Fibroblast of lung (primary cell): ENCODE results near the gene SEPTIN2. TPM values are rescaled to one million over a fixed set of nuclear protein-coding genes. Genes with fewer than 3 reads are reported as not detected.

Experiments
- DNase-seq, 2 donors: peaks; one replicate each; pipeline versions ENCODE4 v3.0.0 to v3.0.0-alpha.2; 2010; ENCODE audit warnings: low read depth in 2 of 2
- H2AFZ ChIP-seq: 2 replicates; pipeline ENCODE4 v1.5.1; 2012; ENCODE audit warnings: low read length, control low read depth, inconsistent platforms
- H3K27ac ChIP-seq: 2 replicates; pipeline ENCODE4 v1.5.1; 2011; ENCODE audit warnings: low read length, control low read depth; ENCODE audit not compliant: insufficient read depth
- H3K27me3 ChIP-seq: 2 replicates; pipeline ENCODE4 v1.5.1; 2011; ENCODE audit warnings: mild to moderate bottlenecking, low read length; ENCODE audit not compliant: control insufficient read depth, insufficient read depth
- H3K36me3 ChIP-seq: 2 replicates; pipeline ENCODE4 v1.5.1; 2011; ENCODE audit warnings: low read length; ENCODE audit not compliant: control insufficient read depth, insufficient read depth
- H3K4me1 ChIP-seq: 2 replicates; pipeline ENCODE4 v1.5.1; 2011; ENCODE audit warnings: low read length; ENCODE audit not compliant: control insufficient read depth, insufficient read depth; ENCODE audit errors: extremely low read depth
- H3K4me2 ChIP-seq: 2 replicates; pipeline ENCODE4 v1.5.1; 2011; ENCODE audit warnings: low read length, control low read depth; ENCODE audit not compliant: insufficient read depth; ENCODE audit errors: extremely low read depth
- H3K4me3 ChIP-seq, 4 experiments: fragments of 200-600 bp in 1 of 4; sonication (generic) in 1 of 4; replicated peaks in 1 of 4; 2 replicates each; pipeline ENCODE4 v1.5.1; 2011 to 2016; ENCODE audit warnings: low read length in 4 of 4, low read depth in 3 of 4, mild to moderate bottlenecking in 3 of 4, control low read depth in 2 of 4, inconsistent platforms in 1 of 4, mixed read lengths in 1 of 4; ENCODE audit not compliant: insufficient read depth in 1 of 4; ENCODE audit errors: control extremely low read depth in 1 of 4
- H3K79me2 ChIP-seq: 2 replicates; pipeline ENCODE4 v1.5.1; 2012; ENCODE audit warnings: mild to moderate bottlenecking, low read length, inconsistent platforms; ENCODE audit not compliant: control insufficient read depth, insufficient read depth
- H3K9ac ChIP-seq: 2 replicates; pipeline ENCODE4 v1.5.1; 2011; ENCODE audit warnings: mild to moderate bottlenecking, low read length, control low read depth; ENCODE audit not compliant: insufficient read depth
- H3K9me3 ChIP-seq: 2 replicates; pipeline ENCODE4 v1.5.1; 2012; ENCODE audit warnings: low read depth, low read length; ENCODE audit not compliant: control insufficient read depth, insufficient read depth
- H4K20me1 ChIP-seq: 2 replicates; pipeline ENCODE4 v1.5.1; 2011; ENCODE audit warnings: low read length; ENCODE audit not compliant: control insufficient read depth, insufficient read depth; ENCODE audit errors: extremely low read depth
- EZH2 ChIP-seq: IDR thresholded peaks from 2 replicates; pipeline ENCODE4 v1.5.1; 2012; ENCODE audit warnings: low read length, control low read depth, mild to moderate bottlenecking; ENCODE audit errors: missing control alignments
- polyA plus RNA-seq, 2 donors: library from polyadenylated mRNA; depleted of rRNA in 1 of 2; stranded (reverse) in 1 of 2; unstranded in 1 of 2; fragments of >200 nt; gene quantifications; 2 replicates each; pipeline ENCODE4 v1.2.1, GENCODE V29; 2011 to 2012; ENCODE audit warnings: missing spikeins in 1 of 2
- total RNA-seq: library from RNA; depleted of rRNA; stranded (reverse); fragments of >200 nt; gene quantifications from 2 replicates; pipeline ENCODE4 v1.2.1, GENCODE V29; 2014
- TF ChIP-seq, protein P1 (sequence below), 2 donors: IDR thresholded peaks in 1 of 2; conservative IDR thresholded peaks in 1 of 2; 1 replicate in 1 of 2; 2 replicates in 1 of 2; pipeline ENCODE4 v1.5.1; 2011 to 2012; ENCODE audit warnings: low read length in 2 of 2, control low read depth in 1 of 2, inconsistent platforms in 1 of 2, low read depth in 1 of 2, mild to moderate bottlenecking in 1 of 2

Gene SEPTIN2
- total and polyA plus RNA-seq, 2 donors (not counting 1 experiment from before 2014, with no cell fraction given) = 403 to 927 TPM

DNA sequence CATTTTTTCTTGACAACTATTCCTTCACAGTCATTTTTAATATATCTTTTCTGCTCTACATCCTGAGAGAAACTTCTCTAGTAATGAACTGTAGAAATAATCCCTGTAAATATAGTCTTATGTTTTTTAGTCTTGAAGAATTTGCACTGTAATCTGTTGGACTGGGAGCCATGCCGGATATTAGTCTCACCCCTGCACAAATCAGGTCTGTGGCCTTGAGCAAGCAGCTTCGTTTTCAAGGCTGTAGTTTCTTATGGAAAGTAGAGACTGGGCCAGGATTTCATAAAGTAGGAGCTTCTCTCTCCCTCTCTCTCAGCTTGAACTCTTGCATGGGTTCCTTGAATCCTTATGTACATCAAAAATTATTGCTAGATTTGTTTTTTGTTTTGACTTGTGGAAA, 49.1 kb downstream of the SEPTIN2 start:
- Histone ChIP-seq H3K4me1 (peaks cover 3% of the 10 kb centered on the region), H3K4me2 (no peak overlapping the region), H3K4me3 (no peak overlapping the region), H2AFZ (no peak overlapping the region), H3K27me3 (no peaks in the 10 kb centered on the region), H3K36me3 (no peaks in the 10 kb centered on the region), H3K27ac (no peak overlapping the region), H3K9ac (no peak overlapping the region), H3K79me2 (peaks cover 36% of the 10 kb centered on the region), H4K20me1 (no peaks in the 10 kb centered on the region), H3K9me3 (no peaks in the 10 kb centered on the region)
- no peak for DNase-seq
- TF ChIP-seq, protein P1, sequence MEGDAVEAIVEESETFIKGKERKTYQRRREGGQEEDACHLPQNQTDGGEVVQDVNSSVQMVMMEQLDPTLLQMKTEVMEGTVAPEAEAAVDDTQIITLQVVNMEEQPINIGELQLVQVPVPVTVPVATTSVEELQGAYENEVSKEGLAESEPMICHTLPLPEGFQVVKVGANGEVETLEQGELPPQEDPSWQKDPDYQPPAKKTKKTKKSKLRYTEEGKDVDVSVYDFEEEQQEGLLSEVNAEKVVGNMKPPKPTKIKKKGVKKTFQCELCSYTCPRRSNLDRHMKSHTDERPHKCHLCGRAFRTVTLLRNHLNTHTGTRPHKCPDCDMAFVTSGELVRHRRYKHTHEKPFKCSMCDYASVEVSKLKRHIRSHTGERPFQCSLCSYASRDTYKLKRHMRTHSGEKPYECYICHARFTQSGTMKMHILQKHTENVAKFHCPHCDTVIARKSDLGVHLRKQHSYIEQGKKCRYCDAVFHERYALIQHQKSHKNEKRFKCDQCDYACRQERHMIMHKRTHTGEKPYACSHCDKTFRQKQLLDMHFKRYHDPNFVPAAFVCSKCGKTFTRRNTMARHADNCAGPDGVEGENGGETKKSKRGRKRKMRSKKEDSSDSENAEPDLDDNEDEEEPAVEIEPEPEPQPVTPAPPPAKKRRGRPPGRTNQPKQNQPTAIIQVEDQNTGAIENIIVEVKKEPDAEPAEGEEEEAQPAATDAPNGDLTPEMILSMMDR (conservative IDR thresholded peaks at IDR 0.05 in 1 of 2, IDR thresholded peaks at IDR 0.05 in 1 of 2; ENCODE audit: low read depth in 1 of 2, low read length in 2 of 2) = no peak
- no peak for TF ChIP-seq EZH2

DNA sequence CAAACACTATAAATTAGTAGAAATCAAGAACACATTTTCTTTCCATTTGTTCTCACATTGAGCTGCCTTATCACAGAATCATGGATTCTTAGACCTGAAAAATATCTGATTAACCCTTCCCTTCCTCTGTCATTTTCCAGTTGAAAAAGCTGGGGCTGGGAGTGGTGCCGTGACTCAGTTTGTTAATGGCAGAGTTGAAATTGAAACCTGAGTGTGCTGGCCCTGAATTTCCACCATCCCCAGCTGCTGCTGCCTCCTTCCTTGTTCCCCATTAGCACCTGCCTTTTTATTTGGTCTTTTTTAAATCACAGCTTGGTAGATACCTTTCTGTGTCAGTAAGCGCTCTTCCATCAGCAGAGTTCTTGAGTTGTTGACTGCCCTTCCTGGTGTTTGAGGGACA, 51.0 kb downstream of the SEPTIN2 start:
- H3K9me3 ChIP-seq = no peaks in the 10 kb centered on the region
- no peak overlapping the region for H3K27ac ChIP-seq
- H3K9ac ChIP-seq = no peak overlapping the region
- peaks cover 3% of the 10 kb centered on the region for H3K4me1 ChIP-seq
- TF ChIP-seq, protein P1 (conservative IDR thresholded peaks at IDR 0.05 in 1 of 2, IDR thresholded peaks at IDR 0.05 in 1 of 2; ENCODE audit: low read depth in 1 of 2, low read length in 2 of 2) = no peak
- TF ChIP-seq EZH2 = no peak
- H3K4me2 ChIP-seq = no peak overlapping the region
- no peak for DNase-seq
- no peak overlapping the region for H3K4me3 ChIP-seq
- no peak overlapping the region for H2AFZ ChIP-seq
- H3K27me3 ChIP-seq = no peaks in the 10 kb centered on the region
- no peaks in the 10 kb centered on the region for H4K20me1 ChIP-seq
- peaks cover 24% of the 10 kb centered on the region for H3K79me2 ChIP-seq
- H3K36me3 ChIP-seq = no peaks in the 10 kb centered on the region

DNA sequence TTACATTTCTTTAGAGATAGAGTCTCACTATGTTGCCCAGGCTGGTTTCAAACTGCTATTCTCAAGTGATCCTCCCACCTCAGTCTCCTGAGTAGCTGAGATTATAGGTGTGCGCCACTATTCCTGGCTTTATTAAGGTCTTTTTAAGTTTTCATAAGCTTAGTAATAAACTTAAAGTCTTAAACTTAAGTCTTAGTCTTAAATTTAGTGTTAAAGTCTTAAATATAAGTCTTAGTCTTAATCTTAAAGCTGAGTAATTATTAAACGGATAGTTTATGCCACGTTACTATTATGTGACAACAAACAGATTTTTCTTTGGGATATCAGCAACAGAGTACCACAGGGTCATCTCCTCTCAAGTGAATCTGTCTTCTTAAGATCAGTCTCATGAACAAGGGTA, 52.9 kb downstream of the SEPTIN2 start:
- Histone ChIP-seq H3K36me3 (no peaks in the 10 kb centered on the region), H3K79me2 (peaks cover 23% of the 10 kb centered on the region), H3K4me3 (no peak overlapping the region), H3K9ac (no peak overlapping the region), H3K4me2 (no peak overlapping the region), H4K20me1 (no peaks in the 10 kb centered on the region), H3K4me1 (peaks cover 3% of the 10 kb centered on the region), H3K27ac (no peak overlapping the region), H3K9me3 (no peaks in the 10 kb centered on the region), H2AFZ (no peak overlapping the region), H3K27me3 (no peaks in the 10 kb centered on the region)
- DNase-seq = no peak
- TF ChIP-seq, protein P1 (conservative IDR thresholded peaks at IDR 0.05 in 1 of 2, IDR thresholded peaks at IDR 0.05 in 1 of 2; ENCODE audit: low read depth in 1 of 2, low read length in 2 of 2) = no peak
